ENCODE results near the gene RALGAPA2.
A peak's percentile ranks its signal among the peaks of the same experiment; 100 is the strongest.

RALGAPA2 gene

GRCh38 chr20:20593447-20594170 lies 118.8 kb downstream of the RALGAPA2 start:
- DNase-seq (ENCODE audit: low read depth in 4 of 4, low spot score in 1 of 4): no peak

DNA sequence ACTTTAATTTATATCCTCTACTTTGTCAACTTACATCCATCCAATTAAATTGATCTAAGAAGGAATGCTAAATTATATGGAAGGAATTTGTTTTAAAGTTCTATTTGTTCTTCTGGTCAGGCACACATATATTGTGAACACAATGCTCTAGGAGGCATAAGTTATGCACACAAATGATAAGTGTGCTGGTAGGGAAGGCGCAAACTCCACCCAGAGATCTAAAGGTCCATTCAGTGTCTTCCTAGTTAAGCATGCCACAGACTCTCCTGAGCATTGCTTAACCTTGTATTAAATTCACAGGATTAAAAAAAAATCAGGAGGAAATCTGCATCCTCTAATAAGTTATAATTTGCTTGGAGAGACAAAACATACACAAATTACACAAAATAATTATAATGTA lies 127.3 kb downstream of the RALGAPA2 start:
- no peak for DNase-seq (ENCODE audit: low read depth in 4 of 4, low spot score in 1 of 4)

DNA sequence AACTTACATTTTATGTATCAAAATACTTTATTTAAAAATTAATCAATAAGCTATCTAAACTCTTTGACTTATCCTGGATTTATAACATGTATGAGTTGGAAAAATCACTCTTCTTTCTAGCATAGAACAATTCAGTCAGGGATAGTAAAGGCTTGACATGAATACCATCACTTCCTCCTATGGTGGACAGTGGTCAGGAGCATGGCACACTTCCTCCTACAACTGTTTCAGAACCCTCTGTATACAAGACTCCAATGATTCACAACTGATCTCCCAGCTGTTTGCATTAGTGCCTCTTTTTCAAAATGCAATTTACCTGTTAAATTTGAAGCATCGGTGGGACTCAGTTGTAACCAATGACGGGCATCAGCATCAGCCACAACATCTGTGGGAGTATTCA lies 129.7 kb downstream of the RALGAPA2 start:
- no peak for DNase-seq (ENCODE audit: low read depth in 4 of 4, low spot score in 1 of 4)

GRCh38 chr20:20580139-20580538 lies 132.3 kb downstream of the RALGAPA2 start:
- DNase-seq (ENCODE audit: low read depth in 4 of 4, low spot score in 1 of 4): no peak

DNA sequence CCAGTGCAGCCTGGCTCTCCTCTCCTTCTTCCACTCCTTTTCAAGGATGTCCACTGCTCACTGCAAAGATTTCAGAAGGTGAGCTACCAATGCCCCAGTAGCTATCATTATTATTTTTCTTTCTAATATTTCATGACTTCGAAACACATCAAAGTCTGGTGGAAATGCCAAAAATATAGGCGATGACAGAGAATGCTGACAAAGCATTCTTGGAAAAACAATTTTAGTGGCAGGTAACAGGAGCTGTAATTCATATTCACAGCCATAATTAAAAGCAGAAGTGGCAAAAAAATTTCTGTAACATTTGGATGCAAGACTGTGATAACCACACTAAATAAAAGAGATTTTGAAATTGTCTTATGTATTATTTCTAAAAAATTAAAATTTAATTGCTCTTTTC lies 133.6 kb downstream of the RALGAPA2 start:
- DNase-seq (ENCODE audit: low read depth in 4 of 4, low spot score in 1 of 4): no peak

GRCh38 chr20:20573797-20574196 lies 138.6 kb downstream of the RALGAPA2 start:
- DNase-seq (ENCODE audit: low read depth in 4 of 4, low spot score in 1 of 4): no peak

DNA sequence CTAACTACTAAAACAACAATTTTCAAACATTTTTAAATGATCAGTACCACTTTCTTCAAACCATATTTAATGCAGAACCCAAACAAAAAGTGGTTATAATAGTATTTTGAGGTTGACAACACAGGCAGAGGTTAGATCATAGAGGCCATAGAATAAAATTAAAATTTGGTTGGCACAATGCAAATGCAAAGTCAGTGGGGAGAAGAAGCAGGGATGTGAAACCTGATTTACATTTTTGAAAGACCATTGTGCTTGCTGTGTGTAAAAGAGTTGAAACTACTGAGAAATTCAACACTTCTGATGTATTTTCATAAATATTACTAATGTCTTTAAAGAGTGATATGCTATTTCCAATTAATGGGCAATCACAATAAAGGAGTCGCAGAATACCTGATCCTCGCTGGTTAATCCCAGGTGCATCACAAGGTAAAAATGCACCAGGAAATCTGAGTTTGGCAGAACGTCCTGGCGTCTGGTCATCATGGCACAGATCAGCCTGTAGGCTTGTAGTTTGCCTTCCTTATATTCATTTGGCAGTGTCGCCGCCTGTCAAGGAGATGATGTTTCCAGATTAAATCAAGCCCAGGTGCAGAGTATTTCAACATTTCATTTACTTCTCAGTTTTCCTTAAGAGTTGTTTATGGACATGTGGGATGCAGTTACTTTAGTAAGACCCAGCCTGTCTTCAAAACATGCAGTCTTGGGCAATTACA lies 141.2 kb downstream of the RALGAPA2 start:
- no peak for DNase-seq (ENCODE audit: low read depth in 4 of 4, low spot score in 1 of 4)

DNA sequence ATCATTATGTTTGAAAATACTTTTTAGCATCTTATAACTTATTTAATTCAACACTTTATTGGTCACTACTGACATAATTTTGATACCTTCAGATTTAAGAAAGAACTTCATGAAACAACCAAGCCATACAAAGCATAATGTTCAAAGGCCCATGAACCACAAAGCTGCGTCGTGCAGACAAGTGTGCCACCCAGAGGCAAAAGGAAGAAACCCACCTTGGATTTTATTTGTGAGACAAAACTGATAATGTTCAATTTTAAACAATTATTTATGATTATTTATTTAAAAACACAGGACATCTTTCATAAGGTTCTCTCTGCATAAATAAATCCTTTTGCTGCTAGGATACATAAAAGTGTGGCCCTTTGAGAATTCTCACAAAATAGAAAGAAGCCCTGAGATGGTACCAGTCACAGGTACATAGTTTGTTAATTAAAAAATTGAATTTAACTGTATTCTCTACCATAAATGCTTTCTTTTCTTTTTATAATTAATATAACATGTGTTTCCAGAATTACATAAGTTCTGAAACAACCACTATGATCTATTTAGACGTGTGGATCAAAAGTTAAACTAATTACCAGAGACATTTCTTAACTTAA lies 143.7 kb downstream of the RALGAPA2 start:
- DNase-seq (ENCODE audit: low read depth in 4 of 4, low spot score in 1 of 4): peak in 2 of 4 experiments; percentile 8 to 13

DNA sequence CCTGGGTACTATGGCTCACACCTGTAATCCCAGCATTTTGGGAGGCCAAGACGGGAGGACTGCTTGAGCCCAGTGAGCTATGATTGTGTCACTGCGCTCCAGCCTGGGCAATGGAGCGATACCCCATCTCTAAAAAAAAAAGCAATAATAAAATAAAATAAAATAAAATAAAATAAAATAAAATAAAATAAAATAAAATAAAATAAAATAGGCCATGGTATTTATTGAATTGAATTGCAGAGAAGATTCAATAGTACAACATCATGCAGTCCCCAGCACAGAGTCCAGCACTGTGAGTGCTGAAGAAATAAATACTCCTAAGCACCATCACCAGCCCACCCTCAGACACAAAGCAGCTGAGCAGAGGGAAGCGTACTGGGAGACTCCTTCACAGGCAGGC lies 144.7 kb downstream of the RALGAPA2 start:
- no peak for DNase-seq (ENCODE audit: low read depth in 4 of 4, low spot score in 1 of 4)

- no peak for DNase-seq (ENCODE audit: low read depth in 4 of 4, low spot score in 1 of 4)
These were observed 145.9 kb downstream of the RALGAPA2 start for GRCh38 chr20:20566516-20566915.

DNA sequence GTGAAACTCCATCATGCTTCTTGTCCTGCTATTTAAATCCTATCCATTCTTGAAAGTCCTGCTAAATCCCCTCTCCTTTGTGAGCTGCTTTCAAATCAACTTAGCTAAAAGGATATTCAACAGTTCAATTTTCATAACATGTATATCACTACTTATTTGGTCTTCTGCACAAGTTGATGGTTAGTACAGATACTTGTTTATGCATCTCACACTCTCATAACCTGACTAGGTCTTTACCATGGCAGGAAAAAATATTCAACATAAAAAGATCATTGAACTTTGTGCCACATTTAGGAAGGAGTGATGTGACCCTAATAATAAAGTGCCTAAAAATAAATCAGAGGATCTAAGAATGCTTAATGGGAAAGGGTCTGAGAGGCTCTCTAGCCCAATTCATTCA lies 148.2 kb downstream of the RALGAPA2 start:
- DNase-seq (ENCODE audit: low read depth in 4 of 4, low spot score in 1 of 4): no peak

- DNase-seq (ENCODE audit: low read depth in 4 of 4, low spot score in 1 of 4): no peak
These were observed 149.9 kb downstream of the RALGAPA2 start for GRCh38 chr20:20562507-20562906.

- DNase-seq (ENCODE audit: low read depth in 4 of 4, low spot score in 1 of 4): no peak
These were observed 150.6 kb downstream of the RALGAPA2 start for GRCh38 chr20:20561841-20562240.

- DNase-seq (ENCODE audit: low read depth in 4 of 4, low spot score in 1 of 4): no peak
These were observed 151.3 kb downstream of the RALGAPA2 start for GRCh38 chr20:20561172-20561571.

- no peak for DNase-seq (ENCODE audit: low read depth in 4 of 4, low spot score in 1 of 4)
These were observed 155.0 kb downstream of the RALGAPA2 start for GRCh38 chr20:20557406-20557805.

- DNase-seq (ENCODE audit: low read depth in 4 of 4, low spot score in 1 of 4): no peak
These were observed 156.6 kb downstream of the RALGAPA2 start for GRCh38 chr20:20555838-20556237.

DNA sequence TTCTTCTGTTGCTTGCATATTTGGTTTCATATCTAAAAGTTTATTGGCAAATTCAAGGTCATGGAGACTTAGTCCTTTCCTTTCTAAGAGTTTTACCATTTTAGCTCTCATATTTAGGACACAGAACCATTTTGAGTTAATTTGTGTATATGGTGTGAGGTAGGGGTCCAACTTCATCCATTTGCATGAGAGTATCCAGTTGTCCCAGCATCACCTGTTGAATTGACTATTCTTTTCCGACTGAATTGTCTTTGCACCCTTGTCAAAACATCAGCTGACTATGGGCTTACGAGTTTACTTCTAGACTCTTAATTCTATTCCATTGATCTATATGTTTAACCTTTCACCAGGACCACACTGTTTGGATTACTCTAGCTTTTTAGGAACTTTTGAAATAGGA lies 157.5 kb downstream of the RALGAPA2 start:
- DNase-seq (ENCODE audit: low read depth in 4 of 4, low spot score in 1 of 4): no peak

GRCh38 chr20:20553541-20553940 lies 158.9 kb downstream of the RALGAPA2 start:
- no peak for DNase-seq (ENCODE audit: low read depth in 4 of 4, low spot score in 1 of 4)

DNA sequence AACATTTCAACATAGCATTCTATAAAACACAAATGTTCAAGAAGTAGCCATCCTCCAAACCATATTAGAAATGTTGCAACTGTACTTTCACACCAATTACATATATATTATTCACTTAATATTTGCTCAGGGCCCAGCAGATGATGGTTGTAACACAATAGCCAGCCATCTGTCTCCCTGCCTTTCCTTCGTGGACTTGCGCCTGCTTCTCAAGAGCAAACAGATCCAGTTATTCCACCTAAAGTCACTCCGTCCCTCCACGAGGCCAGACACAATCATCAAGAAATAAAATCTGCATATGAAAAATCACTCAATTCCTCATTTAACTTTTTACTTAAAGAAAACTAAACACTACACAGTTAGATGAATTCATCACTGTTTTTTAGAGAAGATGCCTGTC lies 160.4 kb downstream of the RALGAPA2 start:
- DNase-seq (ENCODE audit: low read depth in 4 of 4, low spot score in 1 of 4): no peak

- DNase-seq (ENCODE audit: low read depth in 4 of 4, low spot score in 1 of 4): no peak
These were observed 161.0 kb downstream of the RALGAPA2 start for GRCh38 chr20:20551409-20551808.

GRCh38 chr20:20549704-20550103 lies 162.7 kb downstream of the RALGAPA2 start:
- DNase-seq (ENCODE audit: low read depth in 4 of 4, low spot score in 1 of 4): no peak

DNA sequence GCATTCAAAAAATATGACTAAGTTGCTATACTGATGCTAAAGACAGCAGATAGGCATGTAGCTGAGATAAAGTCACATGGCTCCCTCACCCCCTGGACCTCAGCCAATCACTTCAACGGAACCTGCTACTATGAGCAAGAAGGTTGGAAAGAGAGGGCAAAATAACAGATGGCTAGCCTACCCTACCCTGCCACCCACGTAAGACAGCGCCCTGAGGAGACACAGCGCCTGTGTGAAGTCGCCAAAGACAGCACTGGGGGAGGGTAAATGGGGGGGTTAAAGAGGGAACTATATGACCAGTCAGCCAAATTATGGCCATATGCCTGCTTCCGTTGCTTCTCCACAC lies 163.2 kb downstream of the RALGAPA2 start:
- no peak for DNase-seq (ENCODE audit: low read depth in 4 of 4, low spot score in 1 of 4)

Measured in stimulated activated CD4-positive, alpha-beta T cell treated with anti-CD3 and anti-CD28 coated beads, Interleukin-1b, Interleukin-23, amount 100 ng/mL, for 24 hours (primary cell).